ENCODE measurements around the gene EML4. TPM values are rescaled to one million over a fixed set of nuclear protein-coding genes. Genes with fewer than 3 reads are reported as not detected.
A peak's percentile ranks its signal among the peaks of the same experiment; 100 is the strongest.

The EML4 gene
- total and polyA plus RNA-seq, 4 donors = 9.6 to 51.9 (median 30.8) TPM

DNA sequence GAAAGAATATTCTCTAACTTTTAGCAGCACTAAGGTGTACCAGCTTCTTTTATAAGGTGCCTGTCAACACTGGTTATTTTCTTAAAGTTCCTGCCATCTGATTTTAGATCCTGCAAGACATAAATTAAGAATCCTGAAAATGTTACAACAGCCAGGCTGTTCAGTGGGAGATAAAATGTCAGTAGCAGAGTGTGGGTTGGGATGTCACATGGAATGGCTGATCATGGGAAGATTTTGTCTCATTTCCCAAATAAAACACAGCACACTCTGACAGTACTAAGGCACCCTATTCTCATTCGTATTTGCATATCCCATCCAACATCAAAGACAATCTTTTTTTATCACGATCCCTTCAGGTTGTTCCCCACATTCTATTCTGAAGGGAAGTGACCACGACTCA, 194.3 kb downstream of the EML4 start:
- intact Hi-C loops (cut with DNase I) = no loop called here
- Histone ChIP-seq H3K4me1 (ENCODE audit: control insufficient read depth in 1 of 2, insufficient read depth in 2 of 2, low read length in 2 of 2) (peaks cover 0 to 2% of the 10 kb centered on the region in 2 donors), H3K27ac (ENCODE audit: low read depth in 1 of 2, low read length in 2 of 2) (no peak overlapping the region), H3K4me3 (ENCODE audit: low read length in 2 of 2) (no peak overlapping the region), H3K36me3 (ENCODE audit: control insufficient read depth in 1 of 2, insufficient read depth in 2 of 2, low read length in 1 of 2) (no peaks in the 10 kb centered on the region), H3K9me3 (ENCODE audit: control insufficient read depth, low read length) (no peaks in the 10 kb centered on the region), H3K27me3 (ENCODE audit: control insufficient read depth in 1 of 2, insufficient read depth in 2 of 2, low read length in 1 of 2) (no peaks in the 10 kb centered on the region)
- DNase-seq (no peak), ATAC-seq (ENCODE audit: low FRiP score) (no peak)
- 80 to 83% methylated on average over 3 of the region's 3 CpGs for WGBS, 2 donors

DNA sequence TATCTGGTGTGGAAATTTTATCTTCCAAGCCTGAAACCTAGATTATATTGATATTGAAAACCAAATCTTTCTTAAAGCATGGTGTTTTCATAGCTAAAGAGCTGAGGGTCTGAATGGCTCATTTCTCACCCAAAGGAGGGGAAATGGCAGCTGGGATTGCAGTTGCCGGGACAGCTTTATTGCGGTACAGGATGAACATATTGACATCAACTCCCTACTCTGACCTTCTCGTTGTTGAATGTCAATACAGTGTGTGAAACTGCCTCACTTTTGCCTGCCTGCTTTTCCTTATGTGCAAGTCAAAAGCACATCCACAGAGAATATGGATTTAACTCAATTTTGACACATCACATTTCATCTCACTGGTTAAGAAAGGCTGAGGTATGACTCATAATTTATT, 195.5 kb downstream of the EML4 start:
- DNase-seq (no peak), ATAC-seq (ENCODE audit: low FRiP score) (no peak)
- H3K4me1 ChIP-seq (ENCODE audit: control insufficient read depth in 1 of 2, insufficient read depth in 2 of 2, low read length in 2 of 2) = no peaks in the 10 kb centered on the region
- H3K27ac ChIP-seq (ENCODE audit: low read depth in 1 of 2, low read length in 2 of 2) = no peak overlapping the region
- H3K9me3 ChIP-seq (ENCODE audit: control insufficient read depth, low read length) = no peaks in the 10 kb centered on the region
- no peaks in the 10 kb centered on the region for H3K27me3 ChIP-seq (ENCODE audit: control insufficient read depth in 1 of 2, insufficient read depth in 2 of 2, low read length in 1 of 2)
- intact Hi-C loops (cut with DNase I) = no loop called here
- H3K4me3 ChIP-seq (ENCODE audit: low read length in 2 of 2) = no peak overlapping the region
- 50 to 70% methylated on average over 3 of the region's 3 CpGs for WGBS, 2 donors
- no peaks in the 10 kb centered on the region for H3K36me3 ChIP-seq (ENCODE audit: control insufficient read depth in 1 of 2, insufficient read depth in 2 of 2, low read length in 1 of 2)

GRCh38 chr2:42366411-42366810, 197.3 kb downstream of the EML4 start:
- intact Hi-C loops (cut with DNase I) = no loop called here
- ATAC-seq (ENCODE audit: low FRiP score) = no peak

GRCh38 chr2:42367835-42368234, 198.7 kb downstream of the EML4 start:
- Histone ChIP-seq H3K27me3 (ENCODE audit: control insufficient read depth in 1 of 2, insufficient read depth in 2 of 2, low read length in 1 of 2) (no peaks in the 10 kb centered on the region), H3K4me3 (ENCODE audit: low read length in 2 of 2) (no peak overlapping the region), H3K27ac (ENCODE audit: low read depth in 1 of 2, low read length in 2 of 2) (no peak overlapping the region), H3K36me3 (ENCODE audit: control insufficient read depth in 1 of 2, insufficient read depth in 2 of 2, low read length in 1 of 2) (no peaks in the 10 kb centered on the region), H3K9me3 (ENCODE audit: control insufficient read depth, low read length) (no peaks in the 10 kb centered on the region), H3K4me1 (ENCODE audit: control insufficient read depth in 1 of 2, insufficient read depth in 2 of 2, low read length in 2 of 2) (no peaks in the 10 kb centered on the region)
- 31 to 32% methylated on average over 3 of the region's 3 CpGs for WGBS, 2 donors
- ATAC-seq (ENCODE audit: low FRiP score) (no peak), DNase-seq (no peak)
- intact Hi-C loops (cut with DNase I) = no loop called here

More at GRCh38 chr2:42366411-42366810, 197.3 kb downstream of the EML4 start:
- no peak overlapping the region for H3K4me3 ChIP-seq (ENCODE audit: low read length in 2 of 2)
- H3K4me1 ChIP-seq (ENCODE audit: control insufficient read depth in 1 of 2, insufficient read depth in 2 of 2, low read length in 2 of 2) = no peaks in the 10 kb centered on the region
- no peaks in the 10 kb centered on the region for H3K36me3 ChIP-seq (ENCODE audit: control insufficient read depth in 1 of 2, insufficient read depth in 2 of 2, low read length in 1 of 2)
- no peaks in the 10 kb centered on the region for H3K9me3 ChIP-seq (ENCODE audit: control insufficient read depth, low read length)
- DNase-seq = no peak
- no peaks in the 10 kb centered on the region for H3K27me3 ChIP-seq (ENCODE audit: control insufficient read depth in 1 of 2, insufficient read depth in 2 of 2, low read length in 1 of 2)
- no peak overlapping the region for H3K27ac ChIP-seq (ENCODE audit: low read depth in 1 of 2, low read length in 2 of 2)

DNA sequence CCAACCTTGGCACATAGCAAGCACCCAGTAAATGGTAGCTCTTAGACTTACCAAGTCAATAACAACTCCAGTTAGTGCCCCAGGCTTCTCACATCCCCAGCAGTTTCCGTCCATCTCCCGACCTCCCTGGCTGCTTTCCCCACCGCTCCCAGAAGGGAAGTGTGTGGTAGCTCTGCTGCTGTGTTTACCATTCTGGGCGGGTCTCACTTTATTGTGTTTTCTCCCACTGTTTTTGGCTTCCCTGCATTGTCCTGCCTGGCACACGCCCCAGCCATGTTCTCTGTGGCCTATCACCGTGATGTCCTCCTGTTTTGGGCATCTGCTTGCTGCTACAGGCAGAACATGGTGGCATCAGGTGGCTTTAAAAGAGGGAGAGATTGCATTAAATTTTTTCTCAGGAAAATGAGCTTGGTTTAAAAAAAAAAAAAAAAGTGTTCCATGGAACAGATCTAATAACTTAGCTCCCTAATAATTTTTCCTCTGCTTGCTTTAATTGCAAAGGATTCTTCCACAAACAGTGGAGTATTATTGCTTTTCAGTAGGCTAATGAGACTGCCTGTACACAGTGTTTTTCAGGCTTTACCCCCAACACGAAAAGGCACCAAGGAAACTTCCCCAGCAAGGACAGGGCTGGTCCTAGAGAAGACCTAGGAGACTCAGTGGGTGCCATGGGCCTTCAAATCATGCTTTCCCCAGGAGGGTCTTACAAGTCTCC, 199.8 kb downstream of the EML4 start:
- H3K4me1 ChIP-seq (ENCODE audit: control insufficient read depth in 1 of 2, insufficient read depth in 2 of 2, low read length in 2 of 2) = no peaks in the 10 kb centered on the region
- WGBS, 2 donors = 86% methylated on average over 7 of the region's 7 CpGs
- H3K4me3 ChIP-seq (ENCODE audit: low read length in 2 of 2) = no peak overlapping the region
- ATAC-seq (ENCODE audit: low FRiP score) (peak; percentile 33), DNase-seq (no peak)
- no peaks in the 10 kb centered on the region for H3K9me3 ChIP-seq (ENCODE audit: control insufficient read depth, low read length)
- no peaks in the 10 kb centered on the region for H3K27me3 ChIP-seq (ENCODE audit: control insufficient read depth in 1 of 2, insufficient read depth in 2 of 2, low read length in 1 of 2)
- no peaks in the 10 kb centered on the region for H3K36me3 ChIP-seq (ENCODE audit: control insufficient read depth in 1 of 2, insufficient read depth in 2 of 2, low read length in 1 of 2)
- H3K27ac ChIP-seq (ENCODE audit: low read depth in 1 of 2, low read length in 2 of 2) = no peak overlapping the region
- intact Hi-C loops (cut with DNase I) = no loop called here

GRCh38 chr2:42369532-42370229, 200.5 kb downstream of the EML4 start:
- no peak for ATAC-seq (ENCODE audit: low FRiP score)
- no peak for DNase-seq
- H3K27me3 ChIP-seq (ENCODE audit: control insufficient read depth in 1 of 2, insufficient read depth in 2 of 2, low read length in 1 of 2) = no peaks in the 10 kb centered on the region
- H3K27ac ChIP-seq (ENCODE audit: low read depth in 1 of 2, low read length in 2 of 2) = no peak overlapping the region
- H3K36me3 ChIP-seq (ENCODE audit: control insufficient read depth in 1 of 2, insufficient read depth in 2 of 2, low read length in 1 of 2) = no peaks in the 10 kb centered on the region
- intact Hi-C loops (cut with DNase I) = no loop called here
- WGBS, 2 donors = 80 to 83% methylated on average over 5 of the region's 5 CpGs
- H3K4me3 ChIP-seq (ENCODE audit: low read length in 2 of 2) = no peak overlapping the region
- H3K4me1 ChIP-seq (ENCODE audit: control insufficient read depth in 1 of 2, insufficient read depth in 2 of 2, low read length in 2 of 2) = no peaks in the 10 kb centered on the region
- no peaks in the 10 kb centered on the region for H3K9me3 ChIP-seq (ENCODE audit: control insufficient read depth, low read length)

DNA sequence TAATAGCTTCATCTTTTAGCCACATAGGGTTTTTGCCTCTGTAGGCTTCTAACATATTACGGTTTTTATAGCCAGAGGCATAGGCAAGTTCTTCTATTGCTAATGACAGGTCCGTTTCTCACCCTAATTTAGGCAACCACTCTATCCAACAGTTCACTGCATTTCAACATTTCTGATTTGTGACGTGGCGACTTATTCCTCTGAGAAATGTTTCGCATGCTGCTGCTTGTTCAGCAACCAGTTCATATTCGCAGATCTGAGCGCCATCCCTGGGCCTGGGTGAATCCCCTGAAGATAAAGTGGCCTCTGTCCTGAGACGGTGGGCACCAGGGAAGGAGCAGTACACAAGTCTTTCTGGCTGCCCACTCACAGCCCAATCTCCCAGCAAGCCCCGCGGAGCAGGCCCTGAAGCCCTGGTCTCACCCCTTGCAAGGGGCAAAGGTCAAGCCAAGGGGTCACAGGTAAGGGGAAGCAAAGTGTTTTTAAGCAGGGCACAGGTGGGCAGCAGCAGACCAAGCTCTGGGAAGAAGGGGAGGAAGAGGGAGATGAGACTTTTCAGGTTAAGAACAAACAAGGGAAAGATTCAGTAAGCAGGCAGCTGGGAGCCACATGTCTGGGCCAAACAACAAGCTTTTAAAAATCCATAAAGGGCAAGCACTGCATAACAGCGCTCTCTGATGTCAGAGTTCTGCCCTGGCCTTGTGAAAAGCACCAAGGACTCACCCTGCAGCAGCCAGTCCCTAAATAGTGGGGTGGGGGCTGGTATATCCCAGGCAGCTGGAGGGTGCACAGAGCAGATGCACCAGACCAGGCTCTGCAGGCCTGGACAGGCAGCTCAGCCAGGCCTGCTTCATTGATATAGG, 202.7 kb downstream of the EML4 start:
- H3K27ac ChIP-seq (ENCODE audit: low read depth in 1 of 2, low read length in 2 of 2) = no peak overlapping the region

DNA sequence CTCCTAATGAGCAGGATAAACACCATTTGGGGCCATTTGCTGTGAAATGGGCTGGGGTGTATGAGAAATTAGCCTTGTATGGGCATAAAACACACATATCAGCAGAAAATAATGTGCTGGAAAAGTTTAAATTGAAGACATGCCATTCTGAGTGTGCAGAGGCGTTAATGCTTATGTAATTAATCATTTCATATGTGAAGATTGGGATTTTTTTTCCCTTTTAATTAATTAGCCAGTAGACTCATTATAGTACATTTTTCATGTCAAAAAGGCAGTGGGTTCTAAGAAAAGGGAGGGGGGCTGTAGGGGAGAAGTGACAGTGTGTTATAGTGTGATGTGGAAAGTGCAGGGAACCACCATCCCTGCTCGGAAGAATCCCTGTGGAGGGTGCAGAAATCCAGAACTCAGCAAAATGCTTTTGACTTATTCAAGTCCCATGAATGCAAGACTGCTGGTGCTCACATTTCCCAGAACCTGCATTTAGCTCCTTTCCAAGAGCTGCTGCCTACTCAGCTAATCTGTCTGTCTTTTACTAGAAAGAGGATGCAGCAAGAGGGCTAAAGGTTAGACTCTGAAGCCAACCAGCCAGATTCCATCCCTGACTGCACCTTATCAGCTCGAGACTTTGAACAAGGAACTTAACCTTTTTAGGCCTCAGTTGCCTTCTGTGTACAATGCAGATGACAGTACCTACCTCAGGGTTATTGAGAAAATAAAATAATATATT, 203.5 kb downstream of the EML4 start:
- Histone ChIP-seq H3K4me1 (ENCODE audit: control insufficient read depth in 1 of 2, insufficient read depth in 2 of 2, low read length in 2 of 2) (no peaks in the 10 kb centered on the region), H3K27ac (ENCODE audit: low read depth in 1 of 2, low read length in 2 of 2) (no peak overlapping the region), H3K36me3 (ENCODE audit: control insufficient read depth in 1 of 2, insufficient read depth in 2 of 2, low read length in 1 of 2) (no peaks in the 10 kb centered on the region), H3K9me3 (ENCODE audit: control insufficient read depth, low read length) (no peaks in the 10 kb centered on the region), H3K4me3 (ENCODE audit: low read length in 2 of 2) (no peak overlapping the region), H3K27me3 (ENCODE audit: control insufficient read depth in 1 of 2, insufficient read depth in 2 of 2, low read length in 1 of 2) (no peaks in the 10 kb centered on the region)
- 58 to 70% methylated on average over 3 of the region's 3 CpGs for WGBS, 2 donors
- no peak for DNase-seq
- no peak for ATAC-seq (ENCODE audit: low FRiP score)
- intact Hi-C loops (cut with DNase I) = no loop called here

More for the DNA sequence above, 202.7 kb downstream of the EML4 start:
- Histone ChIP-seq H3K27me3 (ENCODE audit: control insufficient read depth in 1 of 2, insufficient read depth in 2 of 2, low read length in 1 of 2) (no peaks in the 10 kb centered on the region), H3K4me1 (ENCODE audit: control insufficient read depth in 1 of 2, insufficient read depth in 2 of 2, low read length in 2 of 2) (no peaks in the 10 kb centered on the region), H3K4me3 (ENCODE audit: low read length in 2 of 2) (no peak overlapping the region), H3K36me3 (ENCODE audit: control insufficient read depth in 1 of 2, insufficient read depth in 2 of 2, low read length in 1 of 2) (no peaks in the 10 kb centered on the region), H3K9me3 (ENCODE audit: control insufficient read depth, low read length) (no peaks in the 10 kb centered on the region)
- intact Hi-C loops (cut with DNase I) = no loop called here
- DNase-seq = no peak
- ATAC-seq (ENCODE audit: low FRiP score) = no peak
- WGBS, 2 donors = 82 to 88% methylated on average over 11 of the region's 11 CpGs
